ENCODE measurements around the gene KLHL29.

DNA sequence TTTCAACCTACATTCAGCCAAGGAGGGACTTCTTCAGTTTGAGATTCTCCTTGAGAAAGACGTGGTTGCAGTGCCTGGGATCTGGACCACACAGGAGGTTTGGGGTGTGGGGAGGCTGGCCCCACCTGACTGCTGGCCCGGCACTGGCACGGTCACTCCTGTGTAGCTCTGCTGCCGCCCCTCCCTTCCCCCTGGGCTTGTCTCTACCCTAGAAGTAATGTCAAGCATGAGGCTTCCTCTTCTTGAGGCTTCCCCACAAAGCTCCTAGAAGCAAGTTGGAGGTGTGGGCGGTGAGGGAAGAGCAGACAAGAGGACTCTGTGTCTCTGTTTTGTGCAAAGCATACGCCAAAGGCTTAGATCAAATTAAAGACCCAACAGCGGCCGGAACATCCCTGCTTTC, 8.7 kb downstream of the KLHL29 start:
- TF ChIP-seq, protein P1, sequence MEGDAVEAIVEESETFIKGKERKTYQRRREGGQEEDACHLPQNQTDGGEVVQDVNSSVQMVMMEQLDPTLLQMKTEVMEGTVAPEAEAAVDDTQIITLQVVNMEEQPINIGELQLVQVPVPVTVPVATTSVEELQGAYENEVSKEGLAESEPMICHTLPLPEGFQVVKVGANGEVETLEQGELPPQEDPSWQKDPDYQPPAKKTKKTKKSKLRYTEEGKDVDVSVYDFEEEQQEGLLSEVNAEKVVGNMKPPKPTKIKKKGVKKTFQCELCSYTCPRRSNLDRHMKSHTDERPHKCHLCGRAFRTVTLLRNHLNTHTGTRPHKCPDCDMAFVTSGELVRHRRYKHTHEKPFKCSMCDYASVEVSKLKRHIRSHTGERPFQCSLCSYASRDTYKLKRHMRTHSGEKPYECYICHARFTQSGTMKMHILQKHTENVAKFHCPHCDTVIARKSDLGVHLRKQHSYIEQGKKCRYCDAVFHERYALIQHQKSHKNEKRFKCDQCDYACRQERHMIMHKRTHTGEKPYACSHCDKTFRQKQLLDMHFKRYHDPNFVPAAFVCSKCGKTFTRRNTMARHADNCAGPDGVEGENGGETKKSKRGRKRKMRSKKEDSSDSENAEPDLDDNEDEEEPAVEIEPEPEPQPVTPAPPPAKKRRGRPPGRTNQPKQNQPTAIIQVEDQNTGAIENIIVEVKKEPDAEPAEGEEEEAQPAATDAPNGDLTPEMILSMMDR (IDR thresholded peaks at IDR 0.05): no peak
- TF ChIP-seq POLR2A (IDR thresholded peaks at IDR 0.05): no peak

Data from thyroid gland (tissue), 4 donors.